Trophoblast cell (in vitro differentiated cells and primary cell): Measurements from ENCODE around the gene GAPDH.

Source experiments
- DNase-seq, 2 donors: peaks; one replicate each; pipeline ENCODE4 v3.0.0-alpha.2; 2016
- H2AFZ ChIP-seq: 2 replicates; pipeline ENCODE4 v1.6.1; 2013; ENCODE audit warnings: low read length, moderate library complexity, mild to moderate bottlenecking; ENCODE audit not compliant: insufficient read depth, poor library complexity
- H2AK5ac ChIP-seq: 2 replicates; pipeline ENCODE4 v1.6.1; 2013; ENCODE audit warnings: mild to moderate bottlenecking, low read length
- H2BK120ac ChIP-seq: 2 replicates; pipeline ENCODE4 v1.6.1; 2013; ENCODE audit warnings: low read length, mild to moderate bottlenecking, moderate library complexity; ENCODE audit not compliant: insufficient read depth, poor library complexity
- H2BK12ac ChIP-seq: 2 replicates; pipeline ENCODE4 v1.6.1; 2013; ENCODE audit warnings: mild to moderate bottlenecking, low read length, moderate library complexity
- H2BK5ac ChIP-seq: 2 replicates; pipeline ENCODE4 v1.6.1; 2013; ENCODE audit warnings: low read length, low read depth, moderate library complexity, mild to moderate bottlenecking; ENCODE audit not compliant: poor library complexity
- H3K14ac ChIP-seq: 2 replicates; pipeline ENCODE4 v1.6.1; 2013; ENCODE audit warnings: mild to moderate bottlenecking, low read length
- H3K18ac ChIP-seq: 2 replicates; pipeline ENCODE4 v1.6.1; 2013; ENCODE audit warnings: mild to moderate bottlenecking, low read length
- H3K23ac ChIP-seq: 2 replicates; pipeline ENCODE4 v1.6.1; 2013; ENCODE audit warnings: low read length
- H3K27ac ChIP-seq: 2 replicates; pipeline ENCODE4 v1.5.1; 2013; ENCODE audit warnings: low read depth, mild to moderate bottlenecking, inconsistent platforms, low read length, moderate library complexity
- H3K27me3 ChIP-seq: 2 replicates; pipeline ENCODE4 v1.6.1; 2013; ENCODE audit warnings: inconsistent platforms, mild to moderate bottlenecking, low read length, moderate library complexity; ENCODE audit not compliant: insufficient read depth
- H3K36me3 ChIP-seq, 2 experiments: 1 replicate in 1 of 2; 2 replicates in 1 of 2; pipeline ENCODE4 v1.6.1; 2013; ENCODE audit warnings: low read length in 2 of 2, mild to moderate bottlenecking in 2 of 2, moderate library complexity in 1 of 2; ENCODE audit not compliant: insufficient read depth in 2 of 2, control insufficient read depth in 1 of 2
- H3K4ac ChIP-seq: 2 replicates; pipeline ENCODE4 v1.6.1; 2013; ENCODE audit warnings: low read depth, mild to moderate bottlenecking, low read length, moderate library complexity
- H3K4me1 ChIP-seq, 2 experiments: 1 replicate in 1 of 2; 2 replicates in 1 of 2; pipeline ENCODE4 v1.6.1; 2013; ENCODE audit warnings: low read length in 2 of 2, mild to moderate bottlenecking in 2 of 2, moderate library complexity in 1 of 2; ENCODE audit not compliant: insufficient read depth in 2 of 2, control insufficient read depth in 1 of 2
- H3K4me2 ChIP-seq: 2 replicates; pipeline ENCODE4 v1.6.1; 2013; ENCODE audit warnings: inconsistent platforms, mild to moderate bottlenecking, low read length, moderate library complexity
- H3K4me3 ChIP-seq: 2 replicates; pipeline ENCODE4 v1.5.1; 2013; ENCODE audit warnings: mild to moderate bottlenecking, low read depth, low read length, inconsistent platforms
- H3K79me1 ChIP-seq: one replicate; pipeline ENCODE4 v1.6.1; 2013; ENCODE audit warnings: low read length
- H3K79me2 ChIP-seq: 2 replicates; pipeline ENCODE4 v1.6.1; 2013; ENCODE audit warnings: low read length, mild to moderate bottlenecking; ENCODE audit not compliant: control insufficient read depth, insufficient read depth, poor library complexity
- H3K9ac ChIP-seq: 2 replicates; pipeline ENCODE4 v1.6.1; 2013; ENCODE audit warnings: mild to moderate bottlenecking, low read length
- H3K9me3 ChIP-seq: 2 replicates; pipeline ENCODE4 v1.6.1; 2013; ENCODE audit warnings: low read depth, mild to moderate bottlenecking, control low read depth, inconsistent platforms, low read length; ENCODE audit not compliant: insufficient read depth
- H4K12ac ChIP-seq: 2 replicates; pipeline ENCODE4 v1.6.1; 2013; ENCODE audit warnings: low read depth, mild to moderate bottlenecking, low read length, moderate library complexity
- H4K8ac ChIP-seq: 2 replicates; pipeline ENCODE4 v1.6.1; 2013; ENCODE audit warnings: low read depth, mild to moderate bottlenecking, low read length, moderate library complexity
- H4K91ac ChIP-seq: one replicate; pipeline ENCODE4 v1.6.1; 2013; ENCODE audit warnings: low read depth, mild to moderate bottlenecking, low read length, moderate library complexity
- WGBS: extraction: QIAGEN DNeasy Blood & Tissue Kit; methylation state at CpG from one replicate; pipeline ENCODE4 v1.1.7; 2013; ENCODE audit warnings: missing lambda C conversion rate; ENCODE audit not compliant: insufficient read length, insufficient coverage; ENCODE audit errors: extremely low coverage; 5-methylcytosine and 5-hydroxymethylcytosine counted together

The GAPDH gene

GRCh38 chr12:6550294-6551062 lies 16.2 kb downstream of the GAPDH start:
- DNase-seq = no peak
- Histone ChIP-seq H3K4me1 (peaks cover 20 to 26% of the 10 kb centered on the region in 2 experiments), H3K79me2 (peaks cover 3% of the 10 kb centered on the region), H2BK5ac (no peak overlapping the region), H3K27me3 (no peaks in the 10 kb centered on the region), H3K4ac (no peak overlapping the region), H4K91ac (no peak overlapping the region), H2AK5ac (peak overlapping the region; percentile 14), H3K27ac (no peak overlapping the region), H4K12ac (no peak overlapping the region), H3K9me3 (peaks cover 6% of the 10 kb centered on the region), H2BK120ac (no peak overlapping the region), H3K18ac (no peak overlapping the region), H2BK12ac (no peak overlapping the region), H3K36me3 (peaks cover 4 to 12% of the 10 kb centered on the region in 2 experiments), H2AFZ (no peak overlapping the region), H3K23ac (no peak overlapping the region), H3K79me1 (peaks cover 4% of the 10 kb centered on the region), H3K4me3 (no peak overlapping the region), H4K8ac (no peak overlapping the region), H3K9ac (no peak overlapping the region), H3K4me2 (no peak overlapping the region), H3K14ac (no peak overlapping the region)
- no CpG with 5 or more reads among the region's 24 CpGs for WGBS

GRCh38 chr12:6551063-6551461 lies 16.7 kb downstream of the GAPDH start:
- peaks cover 4 to 10% of the 10 kb centered on the region in 2 experiments for H3K36me3 ChIP-seq
- H4K8ac ChIP-seq = no peak overlapping the region
- H2AFZ ChIP-seq = no peak overlapping the region
- no peak overlapping the region for H4K91ac ChIP-seq
- no peak overlapping the region for H3K4ac ChIP-seq
- peaks cover 5% of the 10 kb centered on the region for H3K79me2 ChIP-seq
- no peak overlapping the region for H3K14ac ChIP-seq
- H2BK12ac ChIP-seq = no peak overlapping the region
- H3K9ac ChIP-seq = no peak overlapping the region
- DNase-seq = no peak
- peaks cover 6% of the 10 kb centered on the region for H3K9me3 ChIP-seq
- no peak overlapping the region for H3K23ac ChIP-seq
- H4K12ac ChIP-seq = no peak overlapping the region
- no peak overlapping the region for H3K4me2 ChIP-seq
- no peak overlapping the region for H3K27ac ChIP-seq
- no peak overlapping the region for H3K18ac ChIP-seq
- no peak overlapping the region for H2BK5ac ChIP-seq
- no peak overlapping the region for H3K4me3 ChIP-seq
- WGBS = no CpG with 5 or more reads among the region's 18 CpGs
- H3K4me1 ChIP-seq = peaks cover 20 to 29% of the 10 kb centered on the region in 2 experiments
- no peak overlapping the region for H2BK120ac ChIP-seq
- H3K27me3 ChIP-seq = no peaks in the 10 kb centered on the region
- no peak overlapping the region for H2AK5ac ChIP-seq
- peaks cover 6% of the 10 kb centered on the region for H3K79me1 ChIP-seq

- no peak overlapping the region for H4K12ac ChIP-seq
- peaks cover 20 to 29% of the 10 kb centered on the region in 2 experiments for H3K4me1 ChIP-seq
- H3K18ac ChIP-seq = no peak overlapping the region
- H2AFZ ChIP-seq = no peak overlapping the region
- peaks cover 4% of the 10 kb centered on the region for H3K9me3 ChIP-seq
- H3K14ac ChIP-seq = no peak overlapping the region
- H3K79me1 ChIP-seq = peaks cover 6% of the 10 kb centered on the region
- DNase-seq = no peak
- no peak overlapping the region for H3K4ac ChIP-seq
- H3K36me3 ChIP-seq = peaks cover 4 to 11% of the 10 kb centered on the region in 2 experiments
- H3K27me3 ChIP-seq = no peaks in the 10 kb centered on the region
- no peak overlapping the region for H4K91ac ChIP-seq
- no peak overlapping the region for H3K4me3 ChIP-seq
- no peak overlapping the region for H4K8ac ChIP-seq
- H3K4me2 ChIP-seq = no peak overlapping the region
- no peak overlapping the region for H2BK5ac ChIP-seq
- H2AK5ac ChIP-seq = no peak overlapping the region
- H3K79me2 ChIP-seq = peaks cover 5% of the 10 kb centered on the region
- no peak overlapping the region for H3K9ac ChIP-seq
- no peak overlapping the region for H2BK120ac ChIP-seq
- H3K23ac ChIP-seq = no peak overlapping the region
- no peak overlapping the region for H3K27ac ChIP-seq
- WGBS = no CpG with 5 or more reads among the region's 11 CpGs
- no peak overlapping the region for H2BK12ac ChIP-seq
Observed at GRCh38 chr12:6551496-6552139, 17.3 kb downstream of the GAPDH start.

- H2AFZ ChIP-seq = no peak overlapping the region
- H2AK5ac ChIP-seq = no peak overlapping the region
- H2BK12ac ChIP-seq = no peak overlapping the region
- H4K91ac ChIP-seq = no peak overlapping the region
- no peak overlapping the region for H2BK120ac ChIP-seq
- H3K79me1 ChIP-seq = peaks cover 6% of the 10 kb centered on the region
- H3K36me3 ChIP-seq = peaks cover 8 to 16% of the 10 kb centered on the region in 2 experiments
- no peak overlapping the region for H3K4me2 ChIP-seq
- DNase-seq = no peak
- peaks cover 20 to 29% of the 10 kb centered on the region in 2 experiments for H3K4me1 ChIP-seq
- peaks cover 5% of the 10 kb centered on the region for H3K79me2 ChIP-seq
- H4K8ac ChIP-seq = no peak overlapping the region
- no CpG with 5 or more reads among the region's 4 CpGs for WGBS
- peaks cover 4% of the 10 kb centered on the region for H3K9me3 ChIP-seq
- no peak overlapping the region for H3K4ac ChIP-seq
- no peak overlapping the region for H3K9ac ChIP-seq
- H2BK5ac ChIP-seq = no peak overlapping the region
- H3K27ac ChIP-seq = no peak overlapping the region
- H4K12ac ChIP-seq = no peak overlapping the region
- no peak overlapping the region for H3K18ac ChIP-seq
- no peak overlapping the region for H3K14ac ChIP-seq
- H3K4me3 ChIP-seq = no peak overlapping the region
- H3K27me3 ChIP-seq = no peaks in the 10 kb centered on the region
- H3K23ac ChIP-seq = no peak overlapping the region
Observed at GRCh38 chr12:6552140-6552551, 17.8 kb downstream of the GAPDH start.
